Adrenal gland (tissue), 12 donors: Measurements from ENCODE around the gene TRIO. TPM values are rescaled to one million over a fixed set of nuclear protein-coding genes. Genes with fewer than 3 reads are reported as not detected.

Experiments
- DNase-seq, 7 donors: peaks; one replicate each; pipeline ENCODE4 v3.0.0-alpha.2; 2019 to 2020
- H3K27ac ChIP-seq, 5 donors: fragments of 200-600 bp; sonication (generic) in 4 of 5; 1 replicate in 3 of 5; 2 replicates in 2 of 5; pipeline versions ENCODE4 v1.5.1 to v1.8.0; 2016 to 2020; ENCODE audit warnings: mild to moderate bottlenecking in 1 of 5
- H3K27me3 ChIP-seq: fragments of 200-600 bp; 2 replicates; pipeline ENCODE4 v1.8.0; 2021
- H3K36me3 ChIP-seq, 2 donors: fragments of 200-600 bp; replicated peaks in 1 of 2; 1 replicate in 1 of 2; 2 replicates in 1 of 2; pipeline versions ENCODE4 v1.5.1 to v1.8.0; 2018 to 2022
- H3K4me1 ChIP-seq, 2 donors: fragments of 200-600 bp; replicated peaks in 1 of 2; 1 replicate in 1 of 2; 2 replicates in 1 of 2; pipeline versions ENCODE4 v1.5.1 to v1.8.0; 2018 to 2021
- H3K4me3 ChIP-seq, 4 donors: fragments of 200-600 bp; sonication (generic) in 3 of 4; one replicate each; pipeline ENCODE4 v1.5.1; 2016 to 2018
- H3K9me3 ChIP-seq, 3 donors: fragments of 200-600 bp; sonication (generic) in 1 of 3; replicated peaks in 1 of 3; 1 replicate in 2 of 3; 2 replicates in 1 of 3; pipeline versions ENCODE4 v1.5.1 to v1.8.0; 2016 to 2021
- CTCF ChIP-seq, 6 experiments: fragments of 450-650 bp in 4 of 6; fragments of 200-600 bp in 2 of 6; sonication (generic) in 1 of 6; IDR thresholded peaks; 1 replicate in 5 of 6; 2 replicates in 1 of 6; pipeline versions ENCODE4 v1.5.1 to v1.8.0; 2016 to 2021; ENCODE audit warnings: antibody characterized with exemption in 6 of 6, mild to moderate bottlenecking in 2 of 6, moderate library complexity in 1 of 6
- POLR2A ChIP-seq, 2 donors: fragments of 450-650 bp; IDR thresholded peaks; one replicate each; pipeline ENCODE4 v1.6.1; 2017; ENCODE audit warnings: antibody characterized with exemption in 2 of 2, mild to moderate bottlenecking in 2 of 2, moderate library complexity in 1 of 2
- WGBS, 4 donors: extraction: QIAGEN DNeasy Blood & Tissue Kit in 2 of 4; methylation state at CpG; one replicate each; pipeline versions ENCODE4 v1.1.5 to v1.1.7; 2013 to 2017; 5-methylcytosine and 5-hydroxymethylcytosine counted together
- intact Hi-C, 2 donors: fragments of 100-400 bp; cut with DNase I; formaldehyde crosslinking; loops; one replicate each; pipeline versions ENCODE4 v1.14.1 to v1.15.0; 2022 to 2023
- polyA plus RNA-seq, 3 donors: library from polyadenylated mRNA; stranded (reverse); fragments of 200-250 nt in 2 of 3; fragments of 350-450 nt in 1 of 3; fragmentation: Illumina TruSeq in 1 of 3; extraction: RNeasy Lipid Tissue Mini Kit (QIAGEN cat#74804) in 1 of 3; gene quantifications; one replicate each; pipeline ENCODE4 v1.2.3, GENCODE V29; 2013 to 2014
- total RNA-seq, 9 donors: library from RNA; depleted of rRNA in 4 of 9; stranded (reverse); fragments of >200 nt in 4 of 9; fragments of 120-200 nt in 1 of 9; fragmentation: NEBNext Ultra II Directional in 1 of 9; extraction: Animal tissue kit (Norgen Biotek cat#: 25700) in 1 of 9; gene quantifications; one replicate each; pipeline versions ENCODE4 v1.1.0 to v1.2.4, GENCODE V29; 2013 to 2023
- donor health status: healthy with polysubstance abuse.
- donor health status: Bipolar disorder and iron deficiency.
- donor health status: DM: yes; HTN: yes; CAD: no.
- donor health status: DM: no; HTN: no; CAD: no.
- donor health status: DM: no; HTN: no; CAD: no.
- donor health status: DM: yes; HTN: yes; CAD: no.

TRIO gene
- total and polyA plus RNA-seq, 12 donors, result 27.3 to 109 (median 72.4) TPM

GRCh38 chr5:14217587-14217986 lies 74.4 kb downstream of the TRIO start:
- Histone ChIP-seq H3K27ac (peak overlapping the region in 1 of 5 donors; percentile 6), H3K4me1 (peaks cover 33 to 53% of the 10 kb centered on the region in 2 donors), H3K9me3 (no peaks in the 10 kb centered on the region), H3K4me3 (no peak overlapping the region), H3K36me3 (no peaks in the 10 kb centered on the region), H3K27me3 (no peaks in the 10 kb centered on the region)
- intact Hi-C loops, result no loop called here
- 65 to 78% (median 67%) methylated on average over 4 of the region's 4 CpGs for WGBS, 4 donors
- DNase-seq, result peak in 1 of 7 donors; percentile 12
- no peak for TF ChIP-seq POLR2A (IDR thresholded peaks at IDR 0.05)

- Histone ChIP-seq H3K4me1 (peaks cover 33 to 53% of the 10 kb centered on the region in 2 donors), H3K9me3 (no peaks in the 10 kb centered on the region), H3K4me3 (no peak overlapping the region), H3K27ac (peak overlapping the region in 2 of 5 donors; percentile 58 to 71), H3K27me3 (no peaks in the 10 kb centered on the region), H3K36me3 (no peaks in the 10 kb centered on the region)
- 77 to 82% (median 78%) methylated on average over 3 of the region's 3 CpGs for WGBS, 4 donors
- intact Hi-C loops, result no loop called here
- no peak for DNase-seq
- TF ChIP-seq POLR2A (IDR thresholded peaks at IDR 0.05) (no peak), CTCF (IDR thresholded peaks at IDR 0.05) (no peak)
Measured at GRCh38 chr5:14218011-14218410, 74.9 kb downstream of the TRIO start.

GRCh38 chr5:14218480-14218879 lies 75.3 kb downstream of the TRIO start:
- no peaks in the 10 kb centered on the region for H3K27me3 ChIP-seq
- TF ChIP-seq CTCF (IDR thresholded peaks at IDR 0.05), result no peak
- no peak for TF ChIP-seq POLR2A (IDR thresholded peaks at IDR 0.05)
- intact Hi-C loops, result no loop called here
- H3K36me3 ChIP-seq, result no peaks in the 10 kb centered on the region
- WGBS, 4 donors, result 70 to 76% (median 72%) methylated on average over 6 of the region's 6 CpGs
- peaks cover 33 to 54% of the 10 kb centered on the region in 2 donors for H3K4me1 ChIP-seq
- no peak for DNase-seq
- H3K4me3 ChIP-seq, result no peak overlapping the region
- H3K27ac ChIP-seq, result peak overlapping the region; percentile 18 to 77 (median 58)
- H3K9me3 ChIP-seq, result no peaks in the 10 kb centered on the region

- peak in 1 of 2 donors; percentile 35 for TF ChIP-seq POLR2A (IDR thresholded peaks at IDR 0.05)
- TF ChIP-seq CTCF (IDR thresholded peaks at IDR 0.05), result no peak
- no peaks in the 10 kb centered on the region for H3K27me3 ChIP-seq
- peak overlapping the region; percentile 18 to 77 (median 58) for H3K27ac ChIP-seq
- no peaks in the 10 kb centered on the region for H3K36me3 ChIP-seq
- intact Hi-C loops, result no loop called here
- peak in 2 of 7 donors; percentile 34 to 36 for DNase-seq
- H3K4me3 ChIP-seq, result no peak overlapping the region
- no peaks in the 10 kb centered on the region for H3K9me3 ChIP-seq
- H3K4me1 ChIP-seq, result peaks cover 33 to 56% of the 10 kb centered on the region in 2 donors
- 41 to 54% (median 48%) methylated on average over 7 to 10 of the region's 10 CpGs for WGBS, 4 donors
Measured at GRCh38 chr5:14218897-14219573, 75.9 kb downstream of the TRIO start.
